ENCODE results near the gene NRP1.

DNA sequence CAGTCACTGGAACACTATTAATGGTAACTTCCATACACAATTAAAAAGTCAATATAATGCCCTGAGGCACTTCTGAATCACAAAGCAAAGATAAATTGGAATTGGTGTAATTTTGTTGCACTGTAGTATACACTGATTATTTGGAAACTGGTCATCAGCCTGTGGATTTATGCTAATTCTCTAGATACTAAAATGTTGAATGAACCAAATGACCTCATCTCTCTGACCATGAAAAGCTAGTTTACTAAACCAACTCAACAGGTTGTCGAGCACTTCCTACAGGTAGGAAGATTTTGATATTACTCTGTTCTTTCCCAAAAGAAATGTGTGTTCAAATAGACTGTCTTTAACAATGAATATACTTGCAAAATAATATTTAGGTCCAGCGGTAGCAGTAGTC is 5.3 kb downstream of the NRP1 start:
- TF ChIP-seq, protein P1, sequence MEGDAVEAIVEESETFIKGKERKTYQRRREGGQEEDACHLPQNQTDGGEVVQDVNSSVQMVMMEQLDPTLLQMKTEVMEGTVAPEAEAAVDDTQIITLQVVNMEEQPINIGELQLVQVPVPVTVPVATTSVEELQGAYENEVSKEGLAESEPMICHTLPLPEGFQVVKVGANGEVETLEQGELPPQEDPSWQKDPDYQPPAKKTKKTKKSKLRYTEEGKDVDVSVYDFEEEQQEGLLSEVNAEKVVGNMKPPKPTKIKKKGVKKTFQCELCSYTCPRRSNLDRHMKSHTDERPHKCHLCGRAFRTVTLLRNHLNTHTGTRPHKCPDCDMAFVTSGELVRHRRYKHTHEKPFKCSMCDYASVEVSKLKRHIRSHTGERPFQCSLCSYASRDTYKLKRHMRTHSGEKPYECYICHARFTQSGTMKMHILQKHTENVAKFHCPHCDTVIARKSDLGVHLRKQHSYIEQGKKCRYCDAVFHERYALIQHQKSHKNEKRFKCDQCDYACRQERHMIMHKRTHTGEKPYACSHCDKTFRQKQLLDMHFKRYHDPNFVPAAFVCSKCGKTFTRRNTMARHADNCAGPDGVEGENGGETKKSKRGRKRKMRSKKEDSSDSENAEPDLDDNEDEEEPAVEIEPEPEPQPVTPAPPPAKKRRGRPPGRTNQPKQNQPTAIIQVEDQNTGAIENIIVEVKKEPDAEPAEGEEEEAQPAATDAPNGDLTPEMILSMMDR (IDR thresholded peaks at IDR 0.05) = no peak
- TF ChIP-seq POLR2A (IDR thresholded peaks at IDR 0.05) = no peak

Measured in Peyer's patch (tissue), 4 donors.